GM21423 (cell line): ENCODE measurements around the gene ADGRG1.

Experiments used
- ATAC-seq: cut with Tn5 transposase; IDR thresholded peaks from one replicate; pipeline ENCODE4 v1.9.1; 2021; ENCODE audit warnings: mild to moderate bottlenecking, moderate library complexity; ENCODE audit not compliant: unreplicated experiment

ADGRG1 gene

DNA sequence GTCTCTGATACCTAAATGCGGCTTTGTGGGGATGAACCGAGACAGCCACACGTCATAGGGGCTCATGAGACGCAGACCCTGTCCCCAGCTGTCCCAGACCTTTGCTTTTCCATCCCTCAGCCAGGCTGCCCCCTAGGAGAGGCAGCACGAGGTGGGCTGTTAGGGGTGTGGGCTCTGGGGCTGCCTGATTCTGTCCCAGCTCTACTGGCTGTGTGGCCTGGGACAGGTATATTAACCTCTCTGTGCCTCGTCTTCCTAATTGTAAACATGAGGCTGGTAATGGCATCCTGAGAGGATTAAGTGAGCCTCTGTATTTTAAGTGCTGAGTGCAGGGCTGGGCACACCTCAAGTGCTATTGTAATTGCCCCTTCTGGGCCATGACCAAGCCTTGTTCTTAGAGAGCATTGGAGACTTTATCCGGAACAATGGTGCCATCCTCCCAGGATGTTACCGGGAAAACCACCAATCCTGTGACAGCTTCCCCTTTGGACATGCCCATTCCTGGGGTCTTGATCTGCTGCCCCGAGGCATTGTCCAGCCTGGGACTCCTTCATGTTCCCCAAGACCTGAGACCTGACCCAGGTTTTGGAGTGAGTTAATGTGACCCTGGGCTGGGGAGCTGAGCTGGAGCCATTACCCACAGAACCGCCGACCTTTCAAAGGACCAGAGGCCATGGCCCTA, 5.1 kb downstream of the ADGRG1 start:
- no peak for ATAC-seq

- no peak for ATAC-seq
Measured at GRCh38 chr16:57634171-57634570, 5.7 kb downstream of the ADGRG1 start.

DNA sequence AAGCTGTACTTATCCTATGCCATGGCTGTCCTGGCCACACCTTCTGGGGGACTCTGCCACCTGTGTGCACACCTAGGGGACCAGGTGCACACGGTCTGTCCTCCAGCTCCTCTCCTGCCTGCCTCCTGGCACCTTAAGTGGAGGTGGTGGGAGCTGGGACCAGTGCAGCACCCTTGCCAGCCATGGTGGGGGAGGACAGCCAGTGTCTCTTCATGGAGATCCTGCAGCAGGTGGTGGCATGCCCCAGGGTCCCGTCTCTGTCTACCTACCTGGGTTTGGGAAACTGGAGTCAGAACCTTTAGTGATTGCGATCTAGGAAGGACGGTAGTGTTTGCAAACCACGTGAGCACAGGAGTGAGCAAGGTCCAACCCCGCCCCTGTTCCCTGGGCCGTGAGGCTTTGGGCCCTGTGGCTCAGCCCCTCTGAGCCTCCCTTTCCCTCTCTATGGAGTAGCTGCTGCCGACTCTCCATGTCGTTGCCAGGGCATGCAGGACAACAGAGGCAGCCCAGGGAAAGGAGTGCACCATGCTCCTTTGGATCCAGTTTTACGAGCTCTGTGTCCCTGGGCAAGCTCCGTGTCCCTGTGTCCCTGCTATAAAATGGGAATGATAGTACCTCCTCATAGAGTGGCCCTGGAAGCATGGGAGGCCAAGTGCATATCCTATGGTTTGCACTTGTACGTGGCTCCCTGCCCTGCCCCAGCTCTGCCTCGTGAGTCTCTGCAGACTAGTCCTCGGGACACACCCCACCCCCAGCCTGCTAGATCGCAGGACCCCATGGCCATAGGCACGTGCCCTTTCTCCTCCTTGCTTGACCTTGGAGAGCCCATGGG, 7.1 kb downstream of the ADGRG1 start:
- ATAC-seq = no peak

- no peak for ATAC-seq
Measured at GRCh38 chr16:57636184-57636583, 7.8 kb downstream of the ADGRG1 start.

GRCh38 chr16:57637020-57637419, 8.6 kb downstream of the ADGRG1 start:
- no peak for ATAC-seq

DNA sequence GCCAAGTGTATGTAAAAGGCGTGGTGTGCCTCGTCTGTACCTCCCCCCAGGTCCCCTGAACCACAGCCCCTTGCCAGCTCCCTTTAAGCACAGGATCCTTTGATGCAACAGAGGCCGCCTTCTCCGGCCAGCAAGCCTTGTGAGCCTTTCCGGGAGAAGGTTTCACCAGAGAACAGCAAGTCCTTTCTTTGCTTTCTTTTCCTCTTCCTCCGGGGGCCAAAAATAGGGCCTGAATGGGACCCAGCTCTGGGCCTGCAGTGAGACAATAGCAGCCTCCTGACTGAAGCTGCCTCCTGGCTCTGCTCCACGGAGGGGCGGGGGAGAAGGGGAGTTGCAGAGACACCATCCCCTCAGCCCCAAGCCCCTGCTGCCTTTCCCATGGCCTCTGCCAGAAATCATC, 9.0 kb downstream of the ADGRG1 start:
- ATAC-seq = no peak

- no peak for ATAC-seq
Measured at GRCh38 chr16:57637965-57638364, 9.5 kb downstream of the ADGRG1 start.

- no peak for ATAC-seq
Measured at GRCh38 chr16:57638381-57638780, 10.0 kb downstream of the ADGRG1 start.

DNA sequence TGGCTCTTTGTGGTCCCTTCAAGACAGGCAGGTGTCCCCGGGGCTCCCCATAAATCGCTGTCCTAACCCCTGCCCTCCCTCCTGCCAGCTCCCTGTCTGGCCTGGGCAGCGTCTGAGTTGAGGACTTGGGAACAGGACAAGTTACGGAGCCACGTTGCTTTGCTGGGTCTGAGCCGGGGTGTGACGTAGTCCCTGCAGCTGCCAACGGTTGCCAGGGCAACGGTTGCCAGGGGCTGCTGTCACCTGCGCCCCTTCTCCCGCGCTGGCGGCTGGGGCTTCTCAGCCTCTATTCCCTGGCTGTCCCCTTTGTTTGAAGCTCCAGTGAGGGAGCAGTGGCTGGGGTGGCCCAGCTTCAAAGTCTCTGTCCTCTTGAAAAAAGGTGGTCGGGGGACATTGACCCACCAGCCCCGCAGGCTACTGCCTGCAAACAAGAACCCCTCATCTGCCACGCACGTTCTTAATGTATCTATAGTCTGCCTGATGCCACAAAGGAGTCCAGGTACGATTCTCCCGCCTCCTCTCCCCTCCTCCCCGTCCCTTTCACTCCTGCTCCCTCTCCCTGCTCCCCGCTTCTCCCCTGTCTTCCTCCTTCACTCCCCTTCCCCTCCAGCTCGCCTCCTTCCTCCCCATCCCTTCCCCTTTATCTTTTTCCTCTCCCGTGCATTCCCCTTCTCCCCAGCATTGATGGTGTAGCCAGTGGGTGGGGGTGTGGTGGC, 10.9 kb downstream of the ADGRG1 start:
- no peak for ATAC-seq

- no peak for ATAC-seq
Measured at GRCh38 chr16:57640185-57640584, 11.8 kb downstream of the ADGRG1 start.

DNA sequence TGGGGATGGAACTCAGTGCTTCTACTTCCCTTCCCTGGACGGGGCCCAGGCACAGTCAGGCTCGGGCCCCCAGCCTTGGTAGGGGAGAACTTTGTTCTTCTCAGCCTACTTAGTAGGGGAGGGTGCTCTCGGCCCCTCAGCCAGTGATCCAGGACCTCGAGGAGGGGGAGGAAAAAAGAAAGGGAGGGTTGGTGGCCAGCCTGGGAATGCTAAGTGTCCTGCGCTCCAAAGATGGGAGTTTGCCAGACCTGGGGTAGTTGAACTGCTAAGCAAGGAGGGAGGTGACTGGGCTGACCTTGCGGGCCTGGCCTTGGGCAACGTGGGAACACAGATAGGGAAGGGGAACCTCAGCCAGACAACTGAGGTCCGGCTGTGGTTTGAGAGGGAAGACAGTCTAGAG, 12.2 kb downstream of the ADGRG1 start:
- no peak for ATAC-seq

DNA sequence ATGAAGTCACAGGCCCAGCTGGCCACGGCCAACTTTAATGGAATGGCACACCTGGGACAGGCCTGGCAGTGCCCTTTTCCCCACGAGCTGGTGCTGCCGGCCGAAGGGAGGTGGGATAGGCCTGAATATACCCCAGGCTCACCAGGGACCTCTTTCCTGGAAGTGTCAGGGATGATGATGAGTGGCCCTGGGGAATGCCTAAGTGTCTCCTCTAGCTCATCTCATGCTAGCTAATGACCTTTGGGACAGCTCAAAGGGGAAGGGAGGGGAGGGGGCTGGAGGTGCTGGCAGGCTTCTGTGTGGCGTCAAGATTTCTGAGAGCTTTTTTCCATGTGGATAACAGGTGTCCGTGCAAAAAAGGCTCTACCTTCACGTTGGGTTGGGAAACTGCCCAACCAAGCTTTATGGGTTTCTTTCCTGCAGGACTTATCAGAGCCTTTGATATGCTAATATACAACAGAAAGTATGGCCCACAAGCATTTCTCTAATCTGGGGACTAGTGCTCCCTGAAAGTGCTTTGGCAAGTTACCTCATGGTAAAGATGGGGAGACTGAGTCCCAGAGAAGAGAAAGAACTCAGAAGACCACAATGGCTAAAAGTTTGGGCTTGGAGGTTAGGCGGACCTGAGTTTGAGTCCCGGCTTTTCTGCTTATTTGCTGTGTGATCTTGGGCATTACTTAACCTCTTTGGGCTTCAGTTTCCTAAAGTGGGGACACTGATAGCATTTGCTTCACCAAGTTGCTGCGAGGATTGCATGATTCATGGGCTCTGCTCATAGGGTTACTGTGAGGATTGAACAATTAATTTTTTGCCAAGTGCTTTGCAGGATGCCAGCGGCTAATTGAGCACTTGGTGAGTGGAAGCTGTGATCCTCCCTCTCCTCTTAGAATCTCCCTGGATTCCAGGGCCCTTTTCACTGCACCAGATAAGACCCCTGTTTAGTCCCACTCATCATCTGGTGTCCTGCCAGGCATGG, 14.0 kb downstream of the ADGRG1 start:
- no peak for ATAC-seq

DNA sequence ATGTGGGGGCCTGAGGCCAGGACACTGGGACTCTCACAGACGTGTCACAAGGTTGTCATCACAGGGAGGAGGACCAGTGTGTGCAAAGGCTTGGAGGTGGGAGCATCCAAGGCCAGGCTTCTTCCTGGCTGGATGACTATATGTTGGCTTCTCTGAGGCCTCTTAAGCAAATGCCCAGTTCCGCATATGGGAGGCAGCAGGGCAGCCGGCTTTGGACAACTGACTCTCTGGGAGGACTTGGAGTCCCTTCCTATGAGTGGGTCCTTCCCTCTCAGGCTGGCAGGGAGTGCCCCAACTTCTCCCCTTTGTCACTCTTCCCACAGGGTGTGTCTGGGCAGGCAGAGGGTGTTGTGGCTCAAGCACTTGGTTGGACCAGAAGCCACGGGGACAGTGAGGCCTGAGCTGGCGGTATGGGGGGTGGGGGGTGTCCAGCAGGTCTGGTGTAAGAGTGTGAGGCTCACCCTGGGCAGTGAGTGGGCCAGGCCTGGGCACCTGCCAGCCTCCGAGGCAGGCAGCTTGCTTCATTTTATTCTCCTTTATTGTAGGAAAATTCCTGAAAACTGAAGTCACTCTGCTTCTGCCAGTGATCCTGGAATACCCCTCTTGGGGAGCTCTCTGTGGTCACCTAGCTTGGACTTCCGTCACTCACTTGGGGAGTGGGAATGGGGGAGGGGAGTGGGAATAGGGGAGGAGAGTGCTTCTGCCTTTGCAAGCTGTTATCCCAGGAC, 14.9 kb downstream of the ADGRG1 start:
- no peak for ATAC-seq

DNA sequence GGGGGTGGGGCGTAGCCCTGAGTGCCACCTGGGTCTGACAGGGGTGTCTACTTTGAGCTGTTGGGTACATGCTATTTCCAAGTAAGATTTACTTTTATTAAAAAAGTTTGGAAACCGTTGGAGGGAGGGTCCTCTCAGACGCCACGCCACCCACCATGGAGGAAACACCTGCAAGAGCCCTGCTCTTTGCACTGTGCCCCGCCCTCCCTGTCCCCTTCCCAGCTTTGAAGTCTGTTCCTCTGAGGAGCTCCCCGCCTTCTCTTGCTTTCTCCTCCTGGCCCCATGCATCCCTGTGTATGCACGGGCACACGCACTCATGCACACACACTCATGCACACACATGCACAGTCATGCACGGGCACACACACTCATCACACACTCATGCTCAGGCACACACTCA, 15.5 kb downstream of the ADGRG1 start:
- no peak for ATAC-seq

DNA sequence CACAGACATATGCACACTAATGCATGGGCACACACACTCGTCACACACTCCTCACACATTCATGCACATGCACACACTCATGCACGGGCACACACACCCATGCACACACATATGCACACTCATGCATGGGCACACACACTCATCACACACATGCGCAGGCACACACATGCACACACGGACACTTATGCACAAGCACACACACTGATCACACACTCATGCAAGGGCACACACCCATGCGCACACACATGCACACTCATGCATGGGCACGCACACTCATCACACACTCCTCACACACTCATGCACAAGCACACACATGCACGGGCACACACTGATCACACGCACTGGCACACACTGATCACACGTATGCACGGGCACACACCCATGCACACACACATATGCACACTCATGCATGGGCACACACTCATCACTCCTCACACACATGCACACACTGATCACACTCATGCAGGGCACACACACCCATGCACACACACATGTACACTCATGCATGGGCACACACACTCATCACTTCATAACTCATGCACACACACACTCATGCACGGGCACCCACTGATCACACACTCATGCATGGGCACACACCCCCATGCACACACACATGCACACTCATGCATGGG, 16.1 kb downstream of the ADGRG1 start:
- no peak for ATAC-seq

DNA sequence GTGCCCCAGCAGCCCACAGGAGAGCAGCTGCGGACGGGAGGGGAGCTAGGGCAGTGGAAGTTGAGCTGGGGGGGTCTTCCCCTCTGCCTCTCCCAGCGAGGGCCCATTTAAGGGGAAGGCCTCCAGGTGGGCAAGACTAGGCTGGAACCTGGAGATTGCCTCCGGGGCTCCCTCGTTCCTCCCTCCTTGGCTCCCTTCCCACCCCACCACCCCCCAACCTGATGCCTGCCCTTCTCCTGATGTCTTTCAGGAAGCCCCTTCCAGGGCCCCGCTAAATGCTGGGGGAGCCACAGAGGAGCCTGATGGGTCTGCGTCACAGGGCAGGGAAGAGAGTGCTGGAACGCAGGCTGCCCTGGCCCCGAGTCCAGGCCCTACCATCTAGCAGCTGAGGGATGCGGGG, 16.7 kb downstream of the ADGRG1 start:
- no peak for ATAC-seq

DNA sequence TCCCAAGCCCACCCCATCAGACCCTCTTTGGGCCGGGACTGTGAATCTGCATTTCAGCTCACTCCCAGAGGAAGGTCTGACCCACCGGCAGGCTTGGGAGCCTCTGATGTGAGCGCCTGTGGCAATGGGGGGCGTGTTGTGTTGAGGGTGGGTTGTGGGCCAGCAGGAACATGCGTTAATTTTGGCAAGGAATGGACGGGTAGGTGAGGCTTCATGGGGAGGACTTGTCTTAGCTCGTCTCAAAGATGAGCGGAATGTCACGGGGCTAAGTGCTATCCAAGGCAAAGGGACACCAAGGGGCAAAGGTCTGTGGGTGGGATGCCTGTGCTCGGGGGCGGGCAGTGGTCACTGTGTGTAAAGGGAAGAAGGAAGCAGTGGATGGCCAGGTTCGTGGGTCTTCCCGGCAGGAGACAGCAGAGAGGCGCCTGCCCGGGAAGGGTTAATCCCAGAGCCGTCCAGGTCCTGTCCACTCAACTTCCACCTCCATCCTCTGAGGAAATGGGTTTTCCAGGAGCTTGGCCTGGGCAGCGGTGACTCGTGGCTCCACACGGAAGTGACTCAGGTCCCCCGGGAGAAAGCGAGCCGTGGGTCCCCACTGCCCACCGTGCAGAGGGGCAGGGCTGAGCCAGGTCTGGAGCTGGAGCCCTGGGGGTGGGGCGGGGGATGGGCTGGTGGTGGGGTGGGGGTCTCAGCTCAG, 17.4 kb downstream of the ADGRG1 start:
- ATAC-seq = no peak

DNA sequence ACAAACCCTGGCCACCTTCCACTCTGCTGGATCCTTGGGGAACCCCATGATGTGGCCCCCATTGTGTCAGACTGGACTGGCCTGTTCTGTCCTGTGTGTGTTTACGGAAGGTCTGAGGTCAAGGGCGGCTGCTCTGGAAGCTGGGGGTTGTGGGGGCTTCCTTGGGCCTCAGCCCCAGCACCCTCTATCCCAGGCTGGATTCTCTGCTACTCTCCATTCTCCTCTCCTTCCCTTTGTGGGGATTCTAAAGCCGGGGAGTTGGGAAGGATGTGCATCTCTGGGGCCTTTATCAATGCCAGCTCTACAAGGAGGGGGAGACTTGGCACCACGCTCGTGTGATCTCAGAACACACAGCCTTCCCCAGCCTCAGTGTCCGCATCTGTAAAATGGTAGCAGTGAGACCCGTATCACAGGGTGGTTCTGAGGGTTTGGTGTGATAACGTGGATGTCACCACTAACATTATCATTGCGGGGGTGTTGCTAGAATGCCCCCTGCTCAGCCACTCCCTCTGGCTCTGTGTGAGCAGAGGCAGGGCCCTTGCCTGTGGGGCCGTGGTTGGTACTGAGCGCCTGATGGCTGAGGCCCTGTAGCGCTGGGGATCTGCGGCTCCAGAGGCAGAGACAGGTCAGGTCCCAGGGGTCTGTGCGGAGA, 18.1 kb downstream of the ADGRG1 start:
- no peak for ATAC-seq
